ENCODE data around the gene BID. TPM values are rescaled to one million over a fixed set of nuclear protein-coding genes. Genes with fewer than 3 reads are reported as not detected.

The BID gene
- total and polyA plus RNA-seq, 2 of the 8 experiments (the other 6 are each of a cell fraction or from before 2014, with no cell fraction given): 39.3 to 114 TPM

DNA sequence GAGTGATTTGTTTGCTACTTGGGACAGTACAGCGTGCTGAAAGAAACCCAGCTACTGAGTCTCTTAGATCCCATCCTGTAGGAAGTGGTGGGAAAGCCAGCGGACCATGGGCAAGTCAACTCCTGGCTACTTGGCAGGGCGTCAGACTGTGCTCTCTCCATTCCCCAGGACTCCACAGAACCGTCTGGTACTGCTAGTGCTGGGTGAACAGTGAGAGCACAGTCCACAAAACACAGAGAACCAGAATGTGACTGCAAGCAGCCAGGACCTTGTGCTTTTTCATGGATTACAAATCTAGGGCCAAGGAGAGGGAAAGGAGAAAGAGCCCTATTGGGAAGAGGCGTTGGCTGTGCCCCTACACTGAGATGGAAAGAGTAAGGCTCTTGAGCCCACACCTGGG, 10.2 kb downstream of the BID start:
- Histone ChIP-seq H3K4me3 (ENCODE audit: extremely low read depth in 1 of 4, insufficient read depth in 2 of 4, low read depth in 3 of 4, low read length in 4 of 4) (no peak overlapping the region), H3K4me1 (replicated peaks in 1 of 4; ENCODE audit: control insufficient read depth in 3 of 4, insufficient read depth in 4 of 4, low read length in 3 of 4) (peaks cover 0 to 6% (median 0%) of the 10 kb centered on the region in 4 experiments; a peak in 1 of 7 replicates), H2BK12ac (ENCODE audit: low read depth, low read length) (no peak overlapping the region), H3K4me2 (ENCODE audit: insufficient read depth in 1 of 2, low read depth in 2 of 2, low read length in 2 of 2) (no peak overlapping the region), H3K27ac (ENCODE audit: low read depth, low read length) (no peak overlapping the region), H3K56ac (replicated peaks; ENCODE audit: insufficient read length, low read depth, low read length) (no peak overlapping the region), H3K9me3 (ENCODE audit: insufficient read depth in 2 of 2, low read depth in 1 of 2, low read length in 1 of 2) (no peaks in the 10 kb centered on the region), H2BK15ac (ENCODE audit: low read length) (no peak overlapping the region), H3K79me2 (ENCODE audit: control insufficient read depth in 1 of 2, insufficient read depth in 2 of 2, low read length in 2 of 2) (peaks cover 0 to 32% of the 10 kb centered on the region in 2 experiments; a peak in 2 of 4 replicates), H3K18ac (ENCODE audit: extremely low read depth, low read length) (no peak overlapping the region), H2AFZ (ENCODE audit: low read length) (no peak overlapping the region), H2BK120ac (replicated peaks; ENCODE audit: low read depth, low read length) (no peak overlapping the region), H4K8ac (ENCODE audit: extremely low read depth, insufficient read depth, low read length) (no peak overlapping the region), H3K4ac (replicated peaks; ENCODE audit: insufficient read length, low read depth, low read length) (no peak overlapping the region), H2AK5ac (ENCODE audit: low read depth, low read length) (no peak overlapping the region), H3K23me2 (ENCODE audit: low read depth, low read length) (no peaks in the 10 kb centered on the region), H4K91ac (replicated peaks; ENCODE audit: insufficient read length, low read length) (no peak overlapping the region), H3K27me3 (replicated peaks in 1 of 4; ENCODE audit: control insufficient read depth in 3 of 4, extremely low read depth in 1 of 4, insufficient read depth in 3 of 4, low read length in 3 of 4) (no peaks in the 10 kb centered on the region), H4K20me1 (replicated peaks in 1 of 2; ENCODE audit: control insufficient read depth in 1 of 2, insufficient read depth in 2 of 2, low read length in 2 of 2) (peaks cover 0 to 3% of the 10 kb centered on the region in 2 experiments), H3K9ac (replicated peaks in 1 of 4; ENCODE audit: extremely low read depth in 1 of 4, low read depth in 3 of 4, low read length in 3 of 4) (no peak overlapping the region), H2BK5ac (ENCODE audit: low read depth, low read length) (no peak overlapping the region), H4K5ac (ENCODE audit: insufficient read length, low read depth, low read length) (no peak overlapping the region), H3K23ac (ENCODE audit: insufficient read length) (no peak overlapping the region), H2BK20ac (ENCODE audit: low read length) (no peak overlapping the region), H3K79me1 (ENCODE audit: low read depth, low read length) (peaks cover 5% of the 10 kb centered on the region; the same call in 1 of the 2 replicates), H3K36me3 (ENCODE audit: control insufficient read depth in 2 of 4, insufficient read depth in 4 of 4, low read length in 3 of 4) (no peaks in the 10 kb centered on the region), H3K14ac (ENCODE audit: insufficient read length) (no peak overlapping the region)
- CTCF ChIA-PET (ENCODE audit: partially characterized antibody): interaction anchor here (0.6 to 1.1 kb wide), 3 partner anchors 10 to 204 kb away, joined by 3 to 5 read pairs (median 5); no protein-coding TSS in a partner anchor
- WGBS, 2 experiments (ENCODE audit: extremely low coverage in 1 of 2, insufficient coverage in 1 of 2, insufficient read length in 1 of 2, insufficient replicate concordance in 2 of 2, low coverage in 1 of 2, low lambda C conversion rate in 2 of 2, missing lambda C conversion rate in 1 of 2): 88% methylated on average over 5 of the region's 5 CpGs; no CpG with 5 or more reads in 1 of the 2 experiments
- DNase-seq (ENCODE audit: low read depth in 1 of 2, low spot score in 2 of 2) (no peak), FAIRE-seq (no peak)
- POLR2A ChIA-PET (ENCODE audit: partially characterized antibody): interaction anchor here (0.6 to 1.4 kb wide), 2 partner anchors 23 to 549 kb away, joined by 4 to 5 read pairs; no protein-coding TSS in a partner anchor
- TF ChIP-seq EZH2 (IDR thresholded peaks at IDR 0.05; ENCODE audit: low read depth, low read length, severe bottlenecking): no peak
- TF ChIP-seq JUND (IDR thresholded peaks at IDR 0.05; ENCODE audit: low read length): no peak
- no peak for TF ChIP-seq TCF12 (IDR thresholded peaks at IDR 0.05; ENCODE audit: low read depth, low read length)
